GM06990 (cell line): ENCODE data around the gene ZNF484.
"Not testable (repeated sequence)": the region's sequence is repeated elsewhere in the genome, so short reads cannot be mapped to it uniquely, and the experiment has no call there.

Experiments used
- DNase-seq: peaks from one replicate; pipeline ENCODE4 v3.0.0-alpha.2; 2011; ENCODE audit not compliant: insufficient read length; ENCODE audit errors: extremely low read depth
- H3K27me3 ChIP-seq: replicated peaks from 2 replicates; pipeline ENCODE4 v1.6.0; 2011; ENCODE audit warnings: low read length; ENCODE audit not compliant: control insufficient read depth, insufficient read depth
- H3K36me3 ChIP-seq: 2 replicates; pipeline ENCODE4 v1.5.1; 2011; ENCODE audit warnings: low read length; ENCODE audit not compliant: control insufficient read depth, insufficient read depth
- H3K4me3 ChIP-seq: replicated peaks from 2 replicates; pipeline ENCODE4 v1.5.1; 2011; ENCODE audit warnings: low read depth, mild to moderate bottlenecking, control low read depth, low read length
- TF ChIP-seq, protein P1 (sequence below): IDR thresholded peaks from 2 replicates; pipeline ENCODE4 v1.5.1; 2011; ENCODE audit warnings: low read length, control low read depth, mild to moderate bottlenecking, inconsistent platforms; ENCODE audit not compliant: insufficient read depth, poor library complexity, severe bottlenecking

Gene ZNF484

DNA sequence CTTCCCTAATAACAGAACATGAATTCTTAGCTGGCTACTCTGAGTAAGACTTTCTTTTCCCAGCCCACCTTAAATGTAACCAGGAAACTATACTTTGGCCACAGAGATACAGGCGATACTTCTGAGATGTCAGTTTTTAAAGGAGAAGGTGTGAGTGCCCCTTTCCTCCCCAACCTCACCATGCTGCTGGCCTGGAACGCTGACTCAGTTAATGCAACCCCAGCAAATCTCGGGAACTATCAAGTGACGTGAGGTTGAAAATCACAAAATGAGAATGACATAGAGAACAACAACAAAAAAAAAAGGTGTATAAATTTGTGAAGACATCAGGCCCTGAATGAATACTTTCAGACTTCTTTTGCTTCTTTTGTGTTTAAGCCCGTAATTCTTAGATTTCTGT is 13.7 kb downstream of the ZNF484 start:
- no peaks in the 10 kb centered on the region for H3K27me3 ChIP-seq

DNA sequence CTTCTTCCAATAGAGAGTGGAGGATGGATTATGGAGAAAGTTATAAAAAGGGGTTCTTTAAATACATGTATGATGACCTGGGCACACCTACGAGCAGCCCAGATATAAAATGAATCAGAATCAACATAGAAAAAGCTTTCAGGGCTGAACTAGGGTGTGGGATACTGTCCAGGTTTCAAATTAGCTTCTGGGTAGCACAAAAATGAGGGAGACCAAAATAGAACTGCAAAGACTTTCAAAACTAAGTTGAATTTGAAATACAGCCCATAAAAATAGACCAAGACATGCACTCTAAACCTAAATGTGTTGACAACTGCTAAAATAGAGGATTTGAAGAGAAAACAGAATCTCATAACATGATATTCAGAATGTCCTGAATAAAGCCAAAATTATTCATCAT is 17.0 kb downstream of the ZNF484 start:
- no peak for DNase-seq
- Histone ChIP-seq H3K27me3 (no peaks in the 10 kb centered on the region), H3K4me3 (no peak overlapping the region), H3K36me3 (peaks cover 6% of the 10 kb centered on the region)
- TF ChIP-seq, protein P1, sequence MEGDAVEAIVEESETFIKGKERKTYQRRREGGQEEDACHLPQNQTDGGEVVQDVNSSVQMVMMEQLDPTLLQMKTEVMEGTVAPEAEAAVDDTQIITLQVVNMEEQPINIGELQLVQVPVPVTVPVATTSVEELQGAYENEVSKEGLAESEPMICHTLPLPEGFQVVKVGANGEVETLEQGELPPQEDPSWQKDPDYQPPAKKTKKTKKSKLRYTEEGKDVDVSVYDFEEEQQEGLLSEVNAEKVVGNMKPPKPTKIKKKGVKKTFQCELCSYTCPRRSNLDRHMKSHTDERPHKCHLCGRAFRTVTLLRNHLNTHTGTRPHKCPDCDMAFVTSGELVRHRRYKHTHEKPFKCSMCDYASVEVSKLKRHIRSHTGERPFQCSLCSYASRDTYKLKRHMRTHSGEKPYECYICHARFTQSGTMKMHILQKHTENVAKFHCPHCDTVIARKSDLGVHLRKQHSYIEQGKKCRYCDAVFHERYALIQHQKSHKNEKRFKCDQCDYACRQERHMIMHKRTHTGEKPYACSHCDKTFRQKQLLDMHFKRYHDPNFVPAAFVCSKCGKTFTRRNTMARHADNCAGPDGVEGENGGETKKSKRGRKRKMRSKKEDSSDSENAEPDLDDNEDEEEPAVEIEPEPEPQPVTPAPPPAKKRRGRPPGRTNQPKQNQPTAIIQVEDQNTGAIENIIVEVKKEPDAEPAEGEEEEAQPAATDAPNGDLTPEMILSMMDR = no peak

More for the DNA sequence above, 13.7 kb downstream of the ZNF484 start:
- Histone ChIP-seq H3K4me3 (no peak overlapping the region), H3K36me3 (peaks cover 2% of the 10 kb centered on the region)
- no peak for DNase-seq
- TF ChIP-seq, protein P1 = no peak

DNA sequence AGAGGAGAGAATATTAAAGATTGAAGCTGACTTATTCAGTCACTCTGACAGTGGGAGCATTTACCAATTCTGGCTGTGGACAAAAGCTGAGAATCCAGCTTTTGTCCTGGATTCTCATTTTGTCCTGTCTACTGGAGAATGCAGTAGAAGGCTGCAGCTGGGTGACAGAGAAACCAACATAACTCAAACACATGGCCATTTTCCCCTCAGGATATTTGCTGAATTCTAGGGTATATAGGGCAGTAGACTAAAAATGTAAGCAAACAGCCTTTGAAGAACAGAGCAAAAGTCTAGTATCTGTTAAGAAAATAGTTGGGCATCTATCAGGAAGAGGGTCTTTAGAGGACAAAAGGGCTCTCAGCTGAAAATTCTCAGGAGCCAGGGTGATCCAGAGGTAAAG is 20.6 kb downstream of the ZNF484 start:
- Histone ChIP-seq H3K36me3 (peaks cover 11% of the 10 kb centered on the region), H3K4me3 (no peak overlapping the region), H3K27me3 (no peaks in the 10 kb centered on the region)
- TF ChIP-seq, protein P1 = no peak
- no peak for DNase-seq

DNA sequence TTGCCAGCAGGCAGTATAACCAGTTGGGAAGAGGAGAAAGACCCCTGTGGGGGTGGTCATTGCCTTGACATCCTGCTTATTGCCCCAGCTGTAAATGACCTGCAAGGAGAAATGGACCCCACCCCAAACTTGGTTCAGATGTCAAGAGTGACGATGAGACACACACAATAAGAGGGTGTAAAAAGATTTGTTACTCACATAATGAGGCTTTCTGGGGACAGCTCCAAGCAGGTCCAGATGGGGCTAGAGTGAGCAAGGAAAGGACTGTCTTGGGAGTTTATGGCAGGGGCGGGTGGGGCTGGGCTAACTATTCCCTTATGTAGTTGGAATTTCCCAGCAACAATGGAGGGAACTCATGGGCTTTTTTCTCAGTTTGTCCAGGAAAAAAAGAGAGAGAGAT is 24.1 kb downstream of the ZNF484 start:
- DNase-seq = no peak
- no peaks in the 10 kb centered on the region for H3K27me3 ChIP-seq
- TF ChIP-seq, protein P1 = no peak
- H3K36me3 ChIP-seq = peaks cover 14% of the 10 kb centered on the region
- no peak overlapping the region for H3K4me3 ChIP-seq

DNA sequence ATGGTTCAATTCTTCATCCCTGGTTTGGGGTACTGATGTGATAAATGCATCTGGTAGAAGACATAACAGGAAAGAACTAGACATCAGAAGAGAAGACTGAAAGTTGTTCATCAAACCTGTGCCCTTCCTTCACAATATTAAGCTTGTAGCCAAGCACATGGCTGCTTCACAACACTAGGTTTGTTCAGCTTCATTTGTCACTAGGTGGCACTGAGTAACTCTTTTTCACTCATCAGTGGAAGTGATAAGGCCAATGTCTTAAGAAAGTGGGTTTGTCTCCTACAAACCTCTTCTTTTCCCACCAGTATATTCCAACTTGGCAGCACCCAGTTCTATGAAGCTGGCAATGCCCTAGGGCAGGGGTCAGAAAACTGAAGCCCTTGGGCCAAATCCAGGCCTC is 26.9 kb downstream of the ZNF484 start:
- Histone ChIP-seq H3K4me3 (no peak overlapping the region), H3K27me3 (no peaks in the 10 kb centered on the region), H3K36me3 (peaks cover 13% of the 10 kb centered on the region)
- DNase-seq = no peak
- TF ChIP-seq, protein P1 = no peak

DNA sequence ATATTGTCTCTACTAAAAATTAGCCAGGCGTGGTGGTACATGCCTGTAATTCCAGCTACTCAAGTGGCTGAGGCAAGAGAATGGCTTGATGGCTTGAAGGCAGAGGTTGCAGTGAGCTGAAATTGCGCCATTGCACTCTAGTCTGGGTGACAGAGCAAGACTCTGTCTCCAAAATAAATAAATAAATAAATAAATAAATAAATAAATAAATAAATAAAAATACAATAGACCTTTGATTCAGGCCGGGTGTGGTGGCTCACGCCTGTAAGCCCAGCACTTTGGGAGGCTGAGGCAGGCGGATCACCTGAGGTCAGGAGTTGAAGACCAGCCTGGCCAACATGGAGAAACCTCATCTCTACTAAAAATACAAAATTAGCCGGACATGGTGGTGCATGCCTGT is 29.1 kb downstream of the ZNF484 start:
- DNase-seq, H3K4me3 ChIP-seq, H3K27me3 ChIP-seq: not testable (repeated sequence)
- peaks cover 12% of the 10 kb centered on the region for H3K36me3 ChIP-seq
